Adrenal gland (tissue), 12 donors: ENCODE data around the gene PDS5B. TPM values are rescaled to one million over a fixed set of nuclear protein-coding genes. Genes with fewer than 3 reads are reported as not detected.
A peak's percentile ranks its signal among the peaks of the same experiment; 100 is the strongest.

Experiments
- DNase-seq, 7 donors: peaks; one replicate each; pipeline ENCODE4 v3.0.0-alpha.2; 2019 to 2020
- H3K27ac ChIP-seq, 5 donors: fragments of 200-600 bp; sonication (generic) in 4 of 5; 1 replicate in 3 of 5; 2 replicates in 2 of 5; pipeline versions ENCODE4 v1.5.1 to v1.8.0; 2016 to 2020; ENCODE audit warnings: mild to moderate bottlenecking in 1 of 5
- H3K27me3 ChIP-seq: fragments of 200-600 bp; 2 replicates; pipeline ENCODE4 v1.8.0; 2021
- H3K36me3 ChIP-seq, 2 donors: fragments of 200-600 bp; replicated peaks in 1 of 2; 1 replicate in 1 of 2; 2 replicates in 1 of 2; pipeline versions ENCODE4 v1.5.1 to v1.8.0; 2018 to 2022
- H3K4me1 ChIP-seq, 2 donors: fragments of 200-600 bp; replicated peaks in 1 of 2; 1 replicate in 1 of 2; 2 replicates in 1 of 2; pipeline versions ENCODE4 v1.5.1 to v1.8.0; 2018 to 2021
- H3K4me3 ChIP-seq, 4 donors: fragments of 200-600 bp; sonication (generic) in 3 of 4; one replicate each; pipeline ENCODE4 v1.5.1; 2016 to 2018
- H3K9me3 ChIP-seq, 3 donors: fragments of 200-600 bp; sonication (generic) in 1 of 3; replicated peaks in 1 of 3; 1 replicate in 2 of 3; 2 replicates in 1 of 3; pipeline versions ENCODE4 v1.5.1 to v1.8.0; 2016 to 2021
- POLR2A ChIP-seq, 2 donors: fragments of 450-650 bp; IDR thresholded peaks; one replicate each; pipeline ENCODE4 v1.6.1; 2017; ENCODE audit warnings: antibody characterized with exemption in 2 of 2, mild to moderate bottlenecking in 2 of 2, moderate library complexity in 1 of 2
- WGBS, 4 donors: extraction: QIAGEN DNeasy Blood & Tissue Kit in 2 of 4; methylation state at CpG; one replicate each; pipeline versions ENCODE4 v1.1.5 to v1.1.7; 2013 to 2017; 5-methylcytosine and 5-hydroxymethylcytosine counted together
- intact Hi-C, 2 donors: fragments of 100-400 bp; cut with DNase I; formaldehyde crosslinking; loops; one replicate each; pipeline versions ENCODE4 v1.14.1 to v1.15.0; 2022 to 2023
- polyA plus RNA-seq, 3 donors: library from polyadenylated mRNA; stranded (reverse); fragments of 200-250 nt in 2 of 3; fragments of 350-450 nt in 1 of 3; fragmentation: Illumina TruSeq in 1 of 3; extraction: RNeasy Lipid Tissue Mini Kit (QIAGEN cat#74804) in 1 of 3; gene quantifications; one replicate each; pipeline ENCODE4 v1.2.3, GENCODE V29; 2013 to 2014
- total RNA-seq, 9 donors: library from RNA; depleted of rRNA in 4 of 9; stranded (reverse); fragments of >200 nt in 4 of 9; fragments of 120-200 nt in 1 of 9; fragmentation: NEBNext Ultra II Directional in 1 of 9; extraction: Animal tissue kit (Norgen Biotek cat#: 25700) in 1 of 9; gene quantifications; one replicate each; pipeline versions ENCODE4 v1.1.0 to v1.2.4, GENCODE V29; 2013 to 2023
- TF ChIP-seq, protein P1 (sequence below), 6 experiments: fragments of 450-650 bp in 4 of 6; fragments of 200-600 bp in 2 of 6; sonication (generic) in 1 of 6; IDR thresholded peaks; 1 replicate in 5 of 6; 2 replicates in 1 of 6; pipeline versions ENCODE4 v1.5.1 to v1.8.0; 2016 to 2021; ENCODE audit warnings: antibody characterized with exemption in 6 of 6, mild to moderate bottlenecking in 2 of 6, moderate library complexity in 1 of 6
- donor health status: healthy with polysubstance abuse.
- donor health status: Bipolar disorder and iron deficiency.
- donor health status: DM: yes; HTN: yes; CAD: no.
- donor health status: DM: no; HTN: no; CAD: no.
- donor health status: DM: no; HTN: no; CAD: no.
- donor health status: DM: yes; HTN: yes; CAD: no.

The PDS5B gene
- total and polyA plus RNA-seq, 12 donors = 3.9 to 59.4 (median 30.2) TPM

- no peak for TF ChIP-seq POLR2A (IDR thresholded peaks at IDR 0.05)
- TF ChIP-seq, protein P1, sequence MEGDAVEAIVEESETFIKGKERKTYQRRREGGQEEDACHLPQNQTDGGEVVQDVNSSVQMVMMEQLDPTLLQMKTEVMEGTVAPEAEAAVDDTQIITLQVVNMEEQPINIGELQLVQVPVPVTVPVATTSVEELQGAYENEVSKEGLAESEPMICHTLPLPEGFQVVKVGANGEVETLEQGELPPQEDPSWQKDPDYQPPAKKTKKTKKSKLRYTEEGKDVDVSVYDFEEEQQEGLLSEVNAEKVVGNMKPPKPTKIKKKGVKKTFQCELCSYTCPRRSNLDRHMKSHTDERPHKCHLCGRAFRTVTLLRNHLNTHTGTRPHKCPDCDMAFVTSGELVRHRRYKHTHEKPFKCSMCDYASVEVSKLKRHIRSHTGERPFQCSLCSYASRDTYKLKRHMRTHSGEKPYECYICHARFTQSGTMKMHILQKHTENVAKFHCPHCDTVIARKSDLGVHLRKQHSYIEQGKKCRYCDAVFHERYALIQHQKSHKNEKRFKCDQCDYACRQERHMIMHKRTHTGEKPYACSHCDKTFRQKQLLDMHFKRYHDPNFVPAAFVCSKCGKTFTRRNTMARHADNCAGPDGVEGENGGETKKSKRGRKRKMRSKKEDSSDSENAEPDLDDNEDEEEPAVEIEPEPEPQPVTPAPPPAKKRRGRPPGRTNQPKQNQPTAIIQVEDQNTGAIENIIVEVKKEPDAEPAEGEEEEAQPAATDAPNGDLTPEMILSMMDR (IDR thresholded peaks at IDR 0.05) = no peak
- Histone ChIP-seq H3K27me3 (no peaks in the 10 kb centered on the region), H3K36me3 (no peaks in the 10 kb centered on the region), H3K4me3 (no peak overlapping the region), H3K27ac (no peak overlapping the region), H3K4me1 (no peaks in the 10 kb centered on the region), H3K9me3 (no peaks in the 10 kb centered on the region)
- WGBS, 4 donors = 89 to 100% (median 96%) methylated on average over 1 of the region's 1 CpG
- DNase-seq = no peak
- intact Hi-C loops = no loop called here
These were observed 210.5 kb downstream of the PDS5B start for GRCh38 chr13:32796754-32797153.

DNA sequence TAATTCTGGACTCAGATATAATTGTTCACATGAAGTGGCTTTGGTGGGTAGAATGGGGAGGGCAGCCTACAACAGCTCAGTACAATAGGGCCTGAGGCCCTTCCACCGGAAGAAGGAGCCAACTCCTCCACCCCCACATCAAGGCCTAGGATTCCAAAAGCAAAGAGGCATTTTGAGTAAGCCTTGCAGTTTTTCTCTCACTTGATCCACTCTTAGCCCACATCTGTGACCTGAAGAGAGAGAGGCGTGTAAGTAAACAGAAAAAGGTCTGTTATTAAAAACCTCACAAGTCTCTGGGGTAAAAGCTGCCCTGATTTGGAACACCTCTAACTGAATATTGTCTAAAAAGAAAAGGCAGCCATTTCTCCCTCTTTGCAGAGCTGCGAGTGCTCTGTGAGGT, 215.9 kb downstream of the PDS5B start:
- Histone ChIP-seq H3K27me3 (no peaks in the 10 kb centered on the region), H3K27ac (no peak overlapping the region), H3K4me3 (no peak overlapping the region), H3K4me1 (no peaks in the 10 kb centered on the region), H3K36me3 (no peaks in the 10 kb centered on the region), H3K9me3 (no peaks in the 10 kb centered on the region)
- WGBS, 4 donors = 73 to 86% (median 82%) methylated on average over 3 of the region's 3 CpGs
- no peak for DNase-seq
- intact Hi-C loops = no loop called here
- TF ChIP-seq, protein P1 (IDR thresholded peaks at IDR 0.05) = no peak
- no peak for TF ChIP-seq POLR2A (IDR thresholded peaks at IDR 0.05)

GRCh38 chr13:32804673-32805230, 218.5 kb downstream of the PDS5B start:
- no peak for TF ChIP-seq POLR2A (IDR thresholded peaks at IDR 0.05)
- TF ChIP-seq, protein P1 (IDR thresholded peaks at IDR 0.05) = no peak
- H3K9me3 ChIP-seq = no peaks in the 10 kb centered on the region
- WGBS, 4 donors = 50 to 59% (median 54%) methylated on average over 5 of the region's 5 CpGs
- H3K4me1 ChIP-seq = no peaks in the 10 kb centered on the region
- no peak overlapping the region for H3K27ac ChIP-seq
- H3K27me3 ChIP-seq = no peaks in the 10 kb centered on the region
- no peak for DNase-seq
- intact Hi-C loops = no loop called here
- no peaks in the 10 kb centered on the region for H3K36me3 ChIP-seq
- no peak overlapping the region for H3K4me3 ChIP-seq

DNA sequence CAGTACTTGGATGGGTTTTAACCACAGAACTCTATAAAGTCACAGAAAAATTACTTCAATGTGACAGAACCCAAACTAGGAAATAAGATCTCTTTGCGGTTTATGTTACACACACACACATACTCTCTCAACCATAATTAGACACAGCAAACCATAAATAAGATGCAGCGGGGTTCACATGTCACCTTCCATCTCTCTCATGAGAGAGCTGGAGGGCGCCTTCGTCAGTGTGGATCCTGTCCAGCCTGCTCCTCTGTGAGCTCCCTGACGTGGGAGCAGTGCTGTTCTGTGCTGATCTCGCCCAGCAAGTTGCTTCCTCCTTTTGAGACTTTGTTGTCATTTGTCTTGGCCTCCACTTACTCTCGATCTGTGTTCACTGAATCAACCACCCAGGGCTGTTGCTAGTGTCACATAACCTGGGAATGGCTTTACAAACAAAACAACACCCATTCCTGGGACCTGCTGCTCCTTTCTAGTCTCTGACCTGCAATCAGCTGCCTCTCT, 225.1 kb downstream of the PDS5B start:
- Histone ChIP-seq H3K27me3 (no peaks in the 10 kb centered on the region), H3K27ac (no peak overlapping the region), H3K4me1 (no peaks in the 10 kb centered on the region), H3K36me3 (no peaks in the 10 kb centered on the region), H3K4me3 (no peak overlapping the region), H3K9me3 (no peaks in the 10 kb centered on the region)
- peak in 1 of 7 donors; percentile 13 for DNase-seq
- TF ChIP-seq POLR2A (IDR thresholded peaks at IDR 0.05) = no peak
- TF ChIP-seq, protein P1 (IDR thresholded peaks at IDR 0.05) = no peak
- intact Hi-C loops = no loop called here
- 47 to 57% (median 52%) methylated on average over 7 of the region's 7 CpGs for WGBS, 4 donors
